ENCODE measurements around the gene PARD6G.

GRCh38 chr18:80191907-80192652, 55.2 kb downstream of the PARD6G start:
- TF ChIP-seq CTCF (IDR thresholded peaks at IDR 0.05) (no peak), EZH2phosphoT487 (IDR thresholded peaks at IDR 0.05) (no peak), EZH2 (IDR thresholded peaks at IDR 0.05) (no peak)

All from neural progenitor cell (in vitro differentiated cells).